ENCODE data around the gene SZT2.
"Not testable (repeated sequence)": the region's sequence is repeated elsewhere in the genome, so short reads cannot be mapped to it uniquely, and the experiment has no call there.

SZT2 gene

DNA sequence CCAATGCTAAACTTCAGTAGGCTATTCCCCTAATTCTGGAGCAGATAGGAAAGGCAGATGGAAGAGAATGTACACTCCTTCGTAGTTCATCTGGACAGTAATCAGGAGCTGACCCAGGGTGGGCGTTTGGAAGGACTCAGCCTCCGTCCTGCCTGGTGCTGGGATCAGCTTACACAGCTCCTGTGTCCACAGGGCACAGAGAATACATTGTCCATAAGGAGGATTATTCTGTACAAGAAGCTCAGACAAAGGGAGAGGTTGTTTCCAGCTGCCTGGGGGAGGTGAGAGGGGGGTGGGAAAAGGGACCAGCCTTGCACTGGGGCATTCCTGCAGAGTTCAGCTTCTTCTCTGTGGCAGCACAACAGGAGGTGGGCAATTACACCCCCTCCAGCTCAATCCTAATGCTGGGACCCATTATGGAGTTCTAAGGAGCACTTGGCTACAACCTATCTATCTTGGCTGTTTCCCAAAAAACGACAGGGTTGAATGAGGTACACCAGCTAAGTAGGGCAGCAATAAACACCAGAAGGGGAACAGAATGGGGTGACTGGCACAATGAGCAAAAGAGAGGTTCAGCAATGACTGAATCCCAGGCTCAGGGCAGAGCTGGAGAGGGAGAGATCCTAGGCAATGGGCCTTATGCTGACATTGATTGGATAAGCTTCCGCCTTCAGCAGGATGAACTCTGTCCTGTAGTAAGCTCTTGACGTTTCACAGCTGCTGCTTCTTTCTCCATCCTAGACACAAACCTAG, 7.5 kb upstream of the SZT2 start:
- no peak overlapping the region for H3K4me3 ChIP-seq
- peak overlapping the region in 14 of 21 experiments; percentile 2 to 69 (median 39) for H3K27ac ChIP-seq

DNA sequence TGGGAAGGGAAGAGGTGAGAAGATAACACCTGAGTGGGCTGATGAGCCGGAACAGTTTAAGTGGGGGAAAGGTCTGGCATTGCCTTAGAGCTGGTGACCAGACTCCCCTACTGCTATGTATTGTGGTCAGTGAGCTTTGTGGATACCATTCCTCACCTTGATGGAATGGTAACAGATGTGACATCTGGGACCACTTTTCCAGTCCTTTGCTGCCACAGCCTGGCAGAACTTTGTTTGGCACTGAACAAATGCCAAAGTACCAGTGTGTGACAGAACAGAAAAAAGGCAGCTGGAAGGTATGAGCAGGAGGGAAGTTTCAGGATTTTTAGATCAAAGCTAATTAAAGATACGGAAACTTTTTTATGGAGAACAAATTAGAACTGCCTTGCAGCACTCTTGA, 6.2 kb upstream of the SZT2 start:
- no peak overlapping the region for H3K27ac ChIP-seq
- no peak overlapping the region for H3K4me3 ChIP-seq

- H3K4me3 ChIP-seq: no peak overlapping the region
- peak overlapping the region in 2 of 21 experiments; percentile 13 to 92 for H3K27ac ChIP-seq
These were observed 3.0 kb upstream of the SZT2 start for GRCh38 chr1:43386676-43387075.

DNA sequence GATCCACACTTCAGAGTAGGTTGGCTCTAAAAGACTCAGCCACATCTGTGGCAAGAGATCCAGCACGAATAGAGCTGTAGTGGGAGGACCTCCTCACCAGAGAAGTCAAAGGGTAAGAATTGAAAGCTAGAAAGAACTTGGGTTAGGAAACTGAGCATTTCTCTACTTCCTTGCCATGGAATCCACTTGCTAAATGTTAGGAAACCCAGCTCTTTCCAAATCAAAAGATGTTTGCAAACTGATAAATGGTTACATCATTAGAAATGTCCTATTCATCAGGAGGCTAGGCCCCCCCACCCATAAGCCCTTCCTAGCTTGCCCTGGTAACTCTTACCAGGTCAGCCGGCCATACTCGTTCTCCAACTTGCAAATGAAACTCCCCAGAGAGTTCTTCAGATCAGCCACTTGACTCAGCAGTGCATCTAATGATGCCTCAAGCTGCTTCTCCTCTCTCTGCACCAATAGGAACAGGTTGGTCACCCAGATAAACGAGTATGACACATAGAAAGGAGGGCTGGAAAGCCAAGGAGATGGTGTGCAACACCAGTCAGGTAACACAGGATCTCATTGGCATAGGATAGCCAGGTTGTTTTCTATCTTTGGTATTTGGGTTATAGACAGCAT, 1.6 kb upstream of the SZT2 start:
- Histone ChIP-seq H3K4me3 (peak overlapping the region in 1 of 7 experiments; percentile 83), H3K27ac (peak overlapping the region in 14 of 21 experiments; percentile 5 to 97 (median 86))

DNA sequence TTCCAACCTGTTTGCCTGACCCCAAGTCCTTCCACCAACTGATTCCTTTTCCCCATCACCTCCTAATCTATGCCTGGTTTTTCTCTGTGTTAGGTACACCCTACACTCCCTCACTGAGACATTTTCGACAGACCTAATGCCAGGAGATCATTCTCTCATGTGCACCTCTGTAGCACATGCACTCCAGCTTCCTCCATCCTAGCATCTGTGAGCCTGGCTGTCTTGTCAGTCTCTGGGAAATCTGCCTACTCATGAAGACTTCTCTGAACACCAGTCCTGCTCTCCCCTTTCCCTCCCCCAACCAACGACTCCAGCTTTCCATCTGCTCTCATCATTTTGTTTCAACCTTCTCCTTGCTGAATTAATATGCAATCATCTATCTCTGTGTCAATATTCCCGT, 1.1 kb upstream of the SZT2 start:
- Histone ChIP-seq H3K27ac (peak overlapping the region in 18 of 21 experiments; percentile 75 to 97 (median 92)), H3K4me3 (peak overlapping the region; percentile 64 to 96 (median 83))

DNA sequence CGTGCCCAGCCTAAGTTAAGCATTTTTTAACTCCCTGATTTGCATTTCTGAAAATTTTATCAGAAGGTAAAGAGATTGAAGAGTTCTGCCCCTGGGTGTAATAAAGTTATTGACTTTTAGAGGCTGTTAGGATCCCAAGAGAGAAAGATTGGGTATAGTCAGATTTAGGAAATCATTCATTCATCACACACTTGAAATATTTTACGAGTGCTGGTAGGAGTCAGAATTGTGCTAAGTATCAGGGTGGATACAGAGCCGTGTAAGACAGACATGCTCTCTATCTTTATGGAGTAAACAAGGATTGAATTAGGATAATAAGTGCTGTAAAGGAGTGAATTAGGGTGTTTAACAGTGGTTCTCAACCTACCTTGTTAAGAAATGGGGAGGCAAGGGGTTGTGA, 3.0 kb downstream of the SZT2 start:
- H3K4me3 ChIP-seq: no peak overlapping the region
- H3K27ac ChIP-seq: no peak overlapping the region

DNA sequence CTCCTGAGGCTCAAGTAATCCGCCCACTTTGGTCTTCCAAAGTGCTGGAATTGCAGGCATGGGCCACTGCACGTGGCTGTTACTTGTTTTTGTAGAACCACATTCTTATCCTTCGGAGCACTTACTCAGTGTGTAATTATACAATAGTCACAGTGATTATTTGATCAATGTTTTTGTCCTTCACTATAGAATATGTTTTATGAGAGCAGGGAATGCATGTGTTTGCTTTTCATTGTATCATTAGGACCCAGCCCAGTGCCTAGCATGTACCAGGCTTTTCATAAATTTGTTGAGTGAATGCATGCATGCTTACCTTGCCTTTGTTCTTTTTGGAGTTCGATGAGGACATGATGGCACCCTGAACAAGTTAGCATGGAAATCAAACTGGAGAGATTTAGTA, 5.8 kb downstream of the SZT2 start:
- no peak overlapping the region for H3K27ac ChIP-seq

GRCh38 chr1:43396059-43396458, 6.4 kb downstream of the SZT2 start:
- H3K27ac ChIP-seq: no peak overlapping the region

More for the DNA sequence above, 5.8 kb downstream of the SZT2 start:
- no peak overlapping the region for H3K4me3 ChIP-seq

DNA sequence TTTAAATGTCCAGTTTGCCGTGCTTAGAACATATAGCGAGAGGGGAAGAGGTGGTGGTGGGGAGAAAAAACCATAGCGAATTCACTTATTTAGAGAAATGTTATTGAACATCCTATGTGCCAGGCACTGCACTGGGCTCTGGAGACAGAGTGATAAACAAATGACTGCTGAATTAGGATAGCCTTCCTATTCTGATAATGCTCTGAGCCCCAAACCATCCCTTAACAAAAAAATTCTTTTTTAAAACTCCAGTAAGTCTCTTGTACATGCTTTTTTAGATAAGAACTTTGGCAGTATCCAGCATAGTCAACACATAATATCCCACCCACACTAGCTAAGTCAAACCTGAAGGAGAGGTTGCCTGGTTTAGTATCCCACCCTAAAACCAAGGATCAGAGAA, 8.5 kb downstream of the SZT2 start:
- no peak overlapping the region for H3K27ac ChIP-seq
- H3K4me3 ChIP-seq: no peak overlapping the region

More at GRCh38 chr1:43396059-43396458, 6.4 kb downstream of the SZT2 start:
- H3K4me3 ChIP-seq: no peak overlapping the region

GRCh38 chr1:43400441-43400840, 10.7 kb downstream of the SZT2 start:
- not testable (repeated sequence) for H3K4me3 ChIP-seq, H3K27ac ChIP-seq

GRCh38 chr1:43402089-43402865, 12.6 kb downstream of the SZT2 start:
- no peak overlapping the region for H3K27ac ChIP-seq
- H3K4me3 ChIP-seq: no peak overlapping the region

GRCh38 chr1:43404353-43404752, 14.7 kb downstream of the SZT2 start:
- Histone ChIP-seq H3K4me3 (no peak overlapping the region), H3K27ac (no peak overlapping the region)

- Histone ChIP-seq H3K27ac (no peak overlapping the region), H3K4me3 (no peak overlapping the region)
These were observed 15.6 kb downstream of the SZT2 start for GRCh38 chr1:43405219-43405875.

DNA sequence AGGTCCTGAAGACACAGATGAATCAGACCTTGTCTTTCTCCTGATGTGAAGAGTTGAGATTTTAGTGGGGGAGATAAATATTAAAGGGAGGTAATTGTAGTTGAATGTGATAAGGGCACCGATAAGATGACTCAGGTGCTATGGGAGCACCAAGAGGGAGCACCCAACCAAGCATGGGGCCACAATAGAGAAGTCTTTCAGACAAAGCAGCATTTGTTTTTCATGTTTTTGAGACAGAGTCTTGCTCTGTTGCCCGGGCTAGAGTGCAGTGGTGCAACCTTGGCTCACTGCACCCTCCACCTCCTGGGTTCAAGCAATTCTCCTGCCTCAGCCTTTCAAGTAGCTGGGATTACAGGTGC, 16.2 kb downstream of the SZT2 start:
- H3K27ac ChIP-seq: no peak overlapping the region

GRCh38 chr1:43410571-43410970, 20.9 kb downstream of the SZT2 start:
- Histone ChIP-seq H3K4me3 (no peak overlapping the region), H3K27ac (no peak overlapping the region)

More for the DNA sequence above, 16.2 kb downstream of the SZT2 start:
- no peak overlapping the region for H3K4me3 ChIP-seq

DNA sequence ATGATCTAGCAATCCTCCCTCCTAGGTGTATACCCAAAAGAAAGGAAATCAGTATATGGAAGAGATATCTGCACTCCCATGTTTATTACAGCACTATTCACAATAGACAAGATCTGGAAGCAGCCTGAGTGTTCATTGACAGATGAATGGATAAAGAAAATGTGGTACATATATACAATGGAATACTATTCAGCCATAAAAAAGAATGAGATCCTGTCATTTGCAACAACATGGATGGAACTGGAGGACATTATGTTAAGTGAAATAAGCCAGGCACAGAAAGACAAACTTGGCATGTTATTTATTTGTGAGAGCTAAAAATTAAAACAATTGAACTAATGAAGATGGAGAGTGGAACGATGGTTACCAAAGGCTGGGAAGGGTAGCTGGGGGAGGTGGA, 23.7 kb downstream of the SZT2 start:
- H3K27ac ChIP-seq, H3K4me3 ChIP-seq: not testable (repeated sequence)

DNA sequence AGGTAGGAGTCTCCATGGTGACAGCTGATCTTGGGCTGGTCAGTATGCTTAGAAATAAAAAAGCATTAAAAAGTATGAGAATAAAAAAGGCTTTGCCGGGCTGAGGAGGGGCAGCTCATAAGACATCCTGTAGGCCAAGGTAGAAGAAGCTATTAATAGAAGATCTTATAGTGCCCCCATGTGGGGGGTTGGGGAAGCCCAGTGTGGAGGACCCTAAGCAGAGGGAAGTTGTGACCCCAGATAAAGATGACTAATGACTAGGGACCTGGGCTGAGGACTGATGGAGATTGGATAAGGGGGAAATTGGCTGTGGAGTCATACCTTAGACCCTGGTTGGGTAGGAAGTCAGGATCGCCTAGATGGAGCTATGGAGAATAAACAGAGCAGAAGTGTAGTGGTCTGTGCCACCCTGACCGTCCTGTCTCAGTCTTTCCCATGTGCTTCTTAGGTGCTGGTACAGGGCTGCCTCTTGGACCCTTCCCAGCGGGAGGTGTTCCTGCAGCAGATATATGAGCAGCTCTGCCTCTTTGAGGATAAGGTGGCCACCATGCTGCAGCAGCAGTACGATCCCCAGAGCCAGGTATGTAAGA, 25.0 kb downstream of the SZT2 start:
- Histone ChIP-seq H3K27ac (peak overlapping the region in 1 of 21 experiments; percentile 4), H3K4me3 (no peak overlapping the region)

GRCh38 chr1:43415901-43416300, 26.2 kb downstream of the SZT2 start:
- Histone ChIP-seq H3K27ac (no peak overlapping the region), H3K4me3 (no peak overlapping the region)

DNA sequence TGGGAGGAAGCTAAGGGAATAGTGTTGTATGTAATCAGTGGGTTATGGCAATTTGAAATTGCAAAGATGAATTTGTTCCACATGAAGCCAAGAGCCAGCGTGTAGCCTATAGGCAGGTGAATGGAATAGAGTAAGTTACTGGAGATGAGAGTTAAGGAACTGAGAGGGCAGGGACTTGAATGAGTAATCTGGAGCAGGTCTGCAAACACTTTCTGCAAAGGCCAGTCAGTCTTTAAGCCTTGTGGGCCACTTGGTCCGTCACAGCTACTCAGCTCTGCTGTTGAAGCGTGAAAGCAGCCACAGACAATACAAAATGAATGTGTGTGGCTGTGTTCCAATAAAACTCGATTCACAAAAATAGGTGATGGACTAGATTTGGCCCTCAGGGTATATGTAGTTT, 29.2 kb downstream of the SZT2 start:
- Histone ChIP-seq H3K4me3 (no peak overlapping the region), H3K27ac (no peak overlapping the region)

All from skin epidermis (tissue), 12 donors.